Activated CD4-positive, alpha-beta T cell treated with anti-CD3 and anti-CD28 coated beads for 24 hours (primary cell): ENCODE measurements around the gene IFI27L1.

ENCODE experiments used
- DNase-seq, 2 donors: peaks; one replicate each; pipeline ENCODE4 v3.0.0-alpha.2; 2020; ENCODE audit warnings: low read depth in 2 of 2

Gene IFI27L1

GRCh38 chr14:94080621-94081385 lies at the start of gene IFI27L1, which contains the start of gene DDX24:
IFI27L1 (plus strand) TSS chr14:94081310; CDS start chr14:94096938, 15,628 bp downstream.
DDX24 (minus strand) TSS chr14:94081202; CDS start chr14:94079742, 1,460 bp downstream.
- peak; percentile 90 to 95 for DNase-seq

- no peak for DNase-seq
Measured at GRCh38 chr14:94031883-94032279, 49.2 kb upstream of the IFI27L1 start.

- no peak for DNase-seq
Measured at GRCh38 chr14:94034886-94035285, 46.2 kb upstream of the IFI27L1 start.

GRCh38 chr14:94036313-94037167 lies 44.6 kb upstream of the IFI27L1 start:
- peak; percentile 71 to 76 for DNase-seq

GRCh38 chr14:94037954-94038353 lies 43.2 kb upstream of the IFI27L1 start:
- DNase-seq: no peak

GRCh38 chr14:94038510-94038909 lies 42.6 kb upstream of the IFI27L1 start:
- DNase-seq: no peak

GRCh38 chr14:94038921-94039629 lies 42.0 kb upstream of the IFI27L1 start:
- no peak for DNase-seq

GRCh38 chr14:94040247-94040646 lies 40.9 kb upstream of the IFI27L1 start:
- DNase-seq: no peak

GRCh38 chr14:94040796-94041195 lies 40.3 kb upstream of the IFI27L1 start:
- DNase-seq: no peak

GRCh38 chr14:94041551-94042346 lies 39.4 kb upstream of the IFI27L1 start:
- DNase-seq: no peak

GRCh38 chr14:94042433-94043091 lies 38.5 kb upstream of the IFI27L1 start:
- DNase-seq: no peak

- DNase-seq: no peak
Measured at GRCh38 chr14:94043111-94043755, 37.9 kb upstream of the IFI27L1 start.

- DNase-seq: no peak
Measured at GRCh38 chr14:94043756-94044475, 37.2 kb upstream of the IFI27L1 start.

GRCh38 chr14:94044476-94045091 lies 36.5 kb upstream of the IFI27L1 start:
- no peak for DNase-seq

GRCh38 chr14:94045101-94045500 lies 36.0 kb upstream of the IFI27L1 start:
- no peak for DNase-seq

- no peak for DNase-seq
Measured at GRCh38 chr14:94045563-94046345, 35.4 kb upstream of the IFI27L1 start.

- no peak for DNase-seq
Measured at GRCh38 chr14:94046696-94047250, 34.3 kb upstream of the IFI27L1 start.

GRCh38 chr14:94047581-94047980 lies 33.5 kb upstream of the IFI27L1 start:
- DNase-seq: no peak
